ENCODE measurements around the gene PARD6B.
"Not testable (repeated sequence)": the region's sequence is repeated elsewhere in the genome, so short reads cannot be mapped to it uniquely, and the experiment has no call there.

Gene PARD6B

GRCh38 chr20:50704514-50704913 is 26.9 kb upstream of the PARD6B start:
- no peak for DNase-seq

GRCh38 chr20:50704971-50705370 is 26.4 kb upstream of the PARD6B start:
- no peak for DNase-seq

- DNase-seq, result no peak
Measured at GRCh38 chr20:50708845-50709635, 22.3 kb upstream of the PARD6B start.

GRCh38 chr20:50709636-50709973 is 21.8 kb upstream of the PARD6B start:
- no peak for DNase-seq

- no peak for DNase-seq
Measured at GRCh38 chr20:50710492-50711063, 20.8 kb upstream of the PARD6B start.

- DNase-seq, result no peak
Measured at GRCh38 chr20:50711113-50711825, 20.1 kb upstream of the PARD6B start.

GRCh38 chr20:50712771-50713656 is 18.4 kb upstream of the PARD6B start:
- DNase-seq, result no peak

- no peak for DNase-seq
Measured at GRCh38 chr20:50713657-50714101, 17.7 kb upstream of the PARD6B start.

GRCh38 chr20:50714426-50714825 is 17.0 kb upstream of the PARD6B start:
- not testable (repeated sequence) for DNase-seq

- peak; percentile 7 for DNase-seq
Measured at GRCh38 chr20:50715694-50716093, 15.7 kb upstream of the PARD6B start.

- DNase-seq, result no peak
Measured at GRCh38 chr20:50716518-50716917, 14.9 kb upstream of the PARD6B start.

- DNase-seq, result peak; percentile 5
Measured at GRCh38 chr20:50717312-50717711, 14.1 kb upstream of the PARD6B start.

- peak; percentile 22 for DNase-seq
Measured at GRCh38 chr20:50717974-50718761, 13.2 kb upstream of the PARD6B start.

GRCh38 chr20:50719328-50719727 is 12.1 kb upstream of the PARD6B start:
- no peak for DNase-seq

GRCh38 chr20:50720026-50720425 is 11.4 kb upstream of the PARD6B start:
- no peak for DNase-seq

GRCh38 chr20:50720582-50720981 is 10.8 kb upstream of the PARD6B start:
- no peak for DNase-seq

GRCh38 chr20:50721881-50722281 is 9.5 kb upstream of the PARD6B start:
- DNase-seq, result peak; percentile 16

GRCh38 chr20:50722424-50723155 is 8.8 kb upstream of the PARD6B start:
- peak; percentile 28 for DNase-seq

GRCh38 chr20:50723672-50724071 is 7.7 kb upstream of the PARD6B start:
- DNase-seq, result no peak

- no peak for DNase-seq
Measured at GRCh38 chr20:50724112-50724725, 7.2 kb upstream of the PARD6B start.
